AG10803 (cell line): ENCODE measurements around the gene AGPS.

ENCODE experiments used
- DNase-seq: peaks from one replicate; pipeline ENCODE4 v3.0.0; 2010; ENCODE audit warnings: low read depth
- H3K4me3 ChIP-seq: 2 replicates; pipeline ENCODE4 v1.5.1; 2011; ENCODE audit warnings: mild to moderate bottlenecking, low read length, control low read depth
- CTCF ChIP-seq: conservative IDR thresholded peaks from 2 replicates; pipeline ENCODE4 v1.5.1; 2011; ENCODE audit warnings: mild to moderate bottlenecking, low read length, control low read depth, inconsistent platforms

AGPS gene

GRCh38 chr2:177532567-177532966 lies 140.0 kb downstream of the AGPS start:
- no peak for TF ChIP-seq CTCF
- no peak overlapping the region for H3K4me3 ChIP-seq
- no peak for DNase-seq

- no peak for TF ChIP-seq CTCF
- no peak for DNase-seq
- no peak overlapping the region for H3K4me3 ChIP-seq
Measured at GRCh38 chr2:177533253-177533652, 140.7 kb downstream of the AGPS start.

GRCh38 chr2:177535000-177535399 lies 142.4 kb downstream of the AGPS start:
- no peak for TF ChIP-seq CTCF
- no peak for DNase-seq
- no peak overlapping the region for H3K4me3 ChIP-seq

GRCh38 chr2:177535958-177536504 lies 143.5 kb downstream of the AGPS start:
- no peak overlapping the region for H3K4me3 ChIP-seq
- no peak for DNase-seq
- TF ChIP-seq CTCF, result no peak

- no peak overlapping the region for H3K4me3 ChIP-seq
- TF ChIP-seq CTCF, result no peak
- DNase-seq, result no peak
Measured at GRCh38 chr2:177537213-177537612, 144.6 kb downstream of the AGPS start.

GRCh38 chr2:177537636-177538035 lies 145.1 kb downstream of the AGPS start:
- TF ChIP-seq CTCF, result no peak
- DNase-seq, result no peak
- no peak overlapping the region for H3K4me3 ChIP-seq

- H3K4me3 ChIP-seq, result no peak overlapping the region
- DNase-seq, result no peak
- TF ChIP-seq CTCF, result no peak
Measured at GRCh38 chr2:177538323-177538722, 145.8 kb downstream of the AGPS start.
